Measurements from ENCODE around the gene AHSA1. TPM values are rescaled to one million over a fixed set of nuclear protein-coding genes. Genes with fewer than 3 reads are reported as not detected.

AHSA1 gene
- polyA plus RNA-seq, 1 donor (not counting 4 experiments of a cell fraction or from before 2014, with no cell fraction given), result 247 TPM

- H3K4me3 ChIP-seq (ENCODE audit: control insufficient read depth in 2 of 3, extremely low read depth in 1 of 3, insufficient read depth in 2 of 3, low read depth in 1 of 3, low read length in 3 of 3), result no peak overlapping the region
- no peaks in the 10 kb centered on the region for H4K20me1 ChIP-seq (ENCODE audit: control insufficient read depth, extremely low read depth, insufficient read depth, low read length)
- FAIRE-seq (no peak), DNase-seq (ENCODE audit: low read depth, low spot score) (no peak)
- TF ChIP-seq CTCF (optimal IDR thresholded peaks at IDR 0.05 in 1 of 3, IDR thresholded peaks at IDR 0.05 in 1 of 3, conservative IDR thresholded peaks at IDR 0.05 in 1 of 3; ENCODE audit: extremely low read depth in 1 of 3, insufficient read depth in 2 of 3, low read length in 3 of 3) (no peak), EZH2 (IDR thresholded peaks at IDR 0.05; ENCODE audit: low read length) (no peak)
- no peaks in the 10 kb centered on the region for H3K79me2 ChIP-seq (ENCODE audit: control insufficient read depth, insufficient read depth, low read length)
- H3K9me1 ChIP-seq (ENCODE audit: control insufficient read depth, extremely low read depth, insufficient read depth, low read length), result no peaks in the 10 kb centered on the region
- no peaks in the 10 kb centered on the region for H3K9me3 ChIP-seq (ENCODE audit: control insufficient read depth, low read depth, low read length)
- no peak overlapping the region for H3K4me2 ChIP-seq (ENCODE audit: control insufficient read depth, extremely low read depth, insufficient read depth, low read depth, low read length)
- H3K9ac ChIP-seq (ENCODE audit: control insufficient read depth, extremely low read depth, insufficient read depth, low read length), result no peak overlapping the region
- no peaks in the 10 kb centered on the region for H3K4me1 ChIP-seq (ENCODE audit: control insufficient read depth, extremely low read depth, insufficient read depth, low read length)
- H2AFZ ChIP-seq (ENCODE audit: control insufficient read depth, low read length), result no peak overlapping the region
- H3K36me3 ChIP-seq (ENCODE audit: control insufficient read depth in 2 of 2, extremely low read depth in 1 of 2, insufficient read depth in 2 of 2, low read length in 2 of 2), result peaks cover 21 to 23% of the 10 kb centered on the region in 2 experiments
- dilution Hi-C loops (cut with MboI; ENCODE audit: extremely low pct_ligation_motif_present, low sequenced_read_pairs), result no loop called here
- no peak overlapping the region for H3K27ac ChIP-seq (ENCODE audit: control insufficient read depth, insufficient read depth, low read length)
- H3K27me3 ChIP-seq (ENCODE audit: control insufficient read depth, extremely low read depth, insufficient read depth, low read length), result no peaks in the 10 kb centered on the region
Observed at GRCh38 chr14:77469067-77469505, 11.2 kb downstream of the AHSA1 start.

- H3K4me2 ChIP-seq (ENCODE audit: control insufficient read depth, extremely low read depth, insufficient read depth, low read depth, low read length), result no peak overlapping the region
- no peaks in the 10 kb centered on the region for H4K20me1 ChIP-seq (ENCODE audit: control insufficient read depth, extremely low read depth, insufficient read depth, low read length)
- no peak for FAIRE-seq
- TF ChIP-seq CTCF (optimal IDR thresholded peaks at IDR 0.05 in 1 of 3, IDR thresholded peaks at IDR 0.05 in 1 of 3, conservative IDR thresholded peaks at IDR 0.05 in 1 of 3; ENCODE audit: extremely low read depth in 1 of 3, insufficient read depth in 2 of 3, low read length in 3 of 3) (no peak), EZH2 (IDR thresholded peaks at IDR 0.05; ENCODE audit: low read length) (no peak)
- dilution Hi-C loops (cut with MboI; ENCODE audit: extremely low pct_ligation_motif_present, low sequenced_read_pairs), result no loop called here
- no peak for DNase-seq (ENCODE audit: low read depth, low spot score)
- no peaks in the 10 kb centered on the region for H3K79me2 ChIP-seq (ENCODE audit: control insufficient read depth, insufficient read depth, low read length)
- H2AFZ ChIP-seq (ENCODE audit: control insufficient read depth, low read length), result no peak overlapping the region
- no peaks in the 10 kb centered on the region for H3K9me3 ChIP-seq (ENCODE audit: control insufficient read depth, low read depth, low read length)
- H3K36me3 ChIP-seq (ENCODE audit: control insufficient read depth in 2 of 2, extremely low read depth in 1 of 2, insufficient read depth in 2 of 2, low read length in 2 of 2), result peaks cover 17 to 20% of the 10 kb centered on the region in 2 experiments
- no peaks in the 10 kb centered on the region for H3K27me3 ChIP-seq (ENCODE audit: control insufficient read depth, extremely low read depth, insufficient read depth, low read length)
- no peaks in the 10 kb centered on the region for H3K9me1 ChIP-seq (ENCODE audit: control insufficient read depth, extremely low read depth, insufficient read depth, low read length)
- no peak overlapping the region for H3K9ac ChIP-seq (ENCODE audit: control insufficient read depth, extremely low read depth, insufficient read depth, low read length)
- no peak overlapping the region for H3K4me3 ChIP-seq (ENCODE audit: control insufficient read depth in 2 of 3, extremely low read depth in 1 of 3, insufficient read depth in 2 of 3, low read depth in 1 of 3, low read length in 3 of 3)
- no peaks in the 10 kb centered on the region for H3K4me1 ChIP-seq (ENCODE audit: control insufficient read depth, extremely low read depth, insufficient read depth, low read length)
- H3K27ac ChIP-seq (ENCODE audit: control insufficient read depth, insufficient read depth, low read length), result no peak overlapping the region
Observed at GRCh38 chr14:77469539-77469938, 11.6 kb downstream of the AHSA1 start.

Measured in keratinocyte (primary cell).